ENCODE data around the gene IZUMO2. TPM values are rescaled to one million over a fixed set of nuclear protein-coding genes. Genes with fewer than 3 reads are reported as not detected.

The IZUMO2 gene
- total and polyA plus RNA-seq, 9 donors: not detected

DNA sequence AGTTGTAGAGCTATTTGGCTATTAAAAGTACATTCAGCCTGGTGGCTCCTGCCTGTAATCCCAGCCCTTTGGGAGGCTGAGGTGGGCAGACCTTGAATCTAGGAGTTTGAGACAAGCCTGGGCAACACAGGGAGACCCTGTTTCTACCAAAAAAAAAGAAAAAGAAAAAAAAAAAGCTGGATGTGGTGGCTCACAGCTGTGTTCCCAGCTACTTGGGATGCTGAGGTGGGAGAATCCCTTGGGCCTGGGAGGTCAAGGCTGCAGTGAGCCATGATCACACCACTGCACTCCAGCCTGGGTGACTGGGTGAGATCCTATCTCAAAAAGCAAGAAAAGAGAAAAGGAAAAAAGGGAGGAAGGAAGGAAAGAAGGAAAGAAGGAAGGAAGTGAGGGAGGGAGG is 9.6 kb upstream of the IZUMO2 start:
- intact Hi-C loops (cut with DNase I): no loop called here

DNA sequence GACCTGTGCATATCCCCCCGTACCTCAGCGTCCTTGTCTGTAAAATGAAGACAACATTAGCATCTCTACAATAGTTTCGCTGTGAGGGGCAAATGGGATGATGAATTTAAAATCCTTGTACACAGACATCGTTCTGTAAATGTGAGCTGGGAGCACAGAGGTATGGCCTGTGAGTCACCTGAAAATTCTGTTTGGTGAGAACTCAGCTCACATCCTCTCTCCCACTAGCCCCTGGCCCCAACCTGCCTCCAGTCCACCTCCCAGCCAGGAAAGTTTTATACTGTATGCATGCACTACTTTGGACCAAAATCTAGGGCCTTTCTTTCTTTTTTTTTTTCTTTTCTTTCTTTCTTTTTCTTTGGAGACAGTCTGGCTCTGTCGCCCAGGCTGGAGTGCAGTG is 8.7 kb upstream of the IZUMO2 start:
- no peaks in the 10 kb centered on the region for H3K9me3 ChIP-seq
- intact Hi-C loops (cut with DNase I): no loop called here
- no peaks in the 10 kb centered on the region for H3K36me3 ChIP-seq
- H3K27ac ChIP-seq: no peak overlapping the region
- no peaks in the 10 kb centered on the region for H3K27me3 ChIP-seq
- no peak for TF ChIP-seq EP300 (IDR thresholded peaks at IDR 0.05)
- no peak for TF ChIP-seq POLR2A (IDR thresholded peaks at IDR 0.05)
- TF ChIP-seq, protein P1, sequence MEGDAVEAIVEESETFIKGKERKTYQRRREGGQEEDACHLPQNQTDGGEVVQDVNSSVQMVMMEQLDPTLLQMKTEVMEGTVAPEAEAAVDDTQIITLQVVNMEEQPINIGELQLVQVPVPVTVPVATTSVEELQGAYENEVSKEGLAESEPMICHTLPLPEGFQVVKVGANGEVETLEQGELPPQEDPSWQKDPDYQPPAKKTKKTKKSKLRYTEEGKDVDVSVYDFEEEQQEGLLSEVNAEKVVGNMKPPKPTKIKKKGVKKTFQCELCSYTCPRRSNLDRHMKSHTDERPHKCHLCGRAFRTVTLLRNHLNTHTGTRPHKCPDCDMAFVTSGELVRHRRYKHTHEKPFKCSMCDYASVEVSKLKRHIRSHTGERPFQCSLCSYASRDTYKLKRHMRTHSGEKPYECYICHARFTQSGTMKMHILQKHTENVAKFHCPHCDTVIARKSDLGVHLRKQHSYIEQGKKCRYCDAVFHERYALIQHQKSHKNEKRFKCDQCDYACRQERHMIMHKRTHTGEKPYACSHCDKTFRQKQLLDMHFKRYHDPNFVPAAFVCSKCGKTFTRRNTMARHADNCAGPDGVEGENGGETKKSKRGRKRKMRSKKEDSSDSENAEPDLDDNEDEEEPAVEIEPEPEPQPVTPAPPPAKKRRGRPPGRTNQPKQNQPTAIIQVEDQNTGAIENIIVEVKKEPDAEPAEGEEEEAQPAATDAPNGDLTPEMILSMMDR (IDR thresholded peaks at IDR 0.05): no peak
- H3K4me3 ChIP-seq: no peak overlapping the region
- WGBS, 3 donors: 75 to 79% (median 79%) methylated on average over 5 of the region's 5 CpGs
- no peak for DNase-seq
- H3K4me1 ChIP-seq (ENCODE audit: insufficient read depth): no peaks in the 10 kb centered on the region

More for the DNA sequence above, 9.6 kb upstream of the IZUMO2 start:
- DNase-seq: no peak
- Histone ChIP-seq H3K36me3 (no peaks in the 10 kb centered on the region), H3K9me3 (no peaks in the 10 kb centered on the region), H3K27me3 (no peaks in the 10 kb centered on the region), H3K27ac (no peak overlapping the region), H3K4me1 (ENCODE audit: insufficient read depth) (no peaks in the 10 kb centered on the region), H3K4me3 (no peak overlapping the region)
- TF ChIP-seq POLR2A (IDR thresholded peaks at IDR 0.05) (no peak), EP300 (IDR thresholded peaks at IDR 0.05) (no peak)
- TF ChIP-seq, protein P1 (IDR thresholded peaks at IDR 0.05): no peak

DNA sequence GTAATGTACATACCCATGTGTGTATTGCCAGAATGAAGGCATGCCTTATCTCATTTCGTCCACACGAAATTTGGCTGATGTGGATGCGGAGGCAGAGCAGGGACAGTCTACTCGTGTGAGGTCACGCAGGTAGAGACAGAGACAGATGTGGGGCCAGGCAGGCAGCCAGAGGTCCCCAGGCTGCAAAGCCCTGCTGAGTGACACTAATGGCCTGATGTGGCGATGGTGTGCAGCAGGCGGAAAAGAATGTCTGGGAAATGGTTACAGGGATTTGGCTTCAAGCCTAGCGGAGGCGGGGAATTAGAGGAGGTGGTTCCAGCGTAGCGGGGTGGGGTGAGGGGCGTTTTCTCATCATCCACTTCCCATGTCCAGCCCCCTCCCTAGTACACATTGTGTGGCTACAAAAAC is 4.2 kb upstream of the IZUMO2 start:
- Histone ChIP-seq H3K9me3 (no peaks in the 10 kb centered on the region), H3K27me3 (no peaks in the 10 kb centered on the region), H3K4me1 (ENCODE audit: insufficient read depth) (no peaks in the 10 kb centered on the region), H3K4me3 (no peak overlapping the region), H3K36me3 (no peaks in the 10 kb centered on the region), H3K27ac (no peak overlapping the region)
- 21 to 22% (median 21%) methylated on average over 12 of the region's 12 CpGs for WGBS, 3 donors
- DNase-seq: no peak
- intact Hi-C loops (cut with DNase I): no loop called here
- no peak for TF ChIP-seq EP300 (IDR thresholded peaks at IDR 0.05)
- no peak for TF ChIP-seq POLR2A (IDR thresholded peaks at IDR 0.05)
- TF ChIP-seq, protein P1 (IDR thresholded peaks at IDR 0.05): no peak

DNA sequence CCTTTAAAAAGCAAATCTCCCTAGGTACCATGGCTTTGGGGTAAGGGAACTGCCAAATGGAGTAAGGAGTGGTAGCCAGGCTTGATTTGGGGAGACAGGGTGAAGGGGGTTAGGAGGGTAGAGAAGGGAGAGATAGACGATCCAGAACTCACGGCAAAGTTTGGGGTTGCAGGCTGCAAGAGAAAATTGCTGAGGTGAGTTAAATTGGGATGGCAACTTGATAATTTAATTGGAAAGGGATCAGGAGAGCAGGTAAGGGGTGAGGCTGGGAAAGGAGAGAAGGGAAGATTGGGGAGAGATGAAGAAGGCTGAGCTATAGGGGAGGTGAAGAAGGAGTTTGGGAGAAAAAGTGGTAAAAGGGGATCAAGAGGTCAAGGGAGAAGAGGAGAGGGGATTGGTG is 4.0 kb downstream of the IZUMO2 start:
- Histone ChIP-seq H3K27me3 (no peaks in the 10 kb centered on the region), H3K9me3 (no peaks in the 10 kb centered on the region), H3K4me1 (ENCODE audit: insufficient read depth) (no peaks in the 10 kb centered on the region), H3K36me3 (no peaks in the 10 kb centered on the region), H3K27ac (no peak overlapping the region), H3K4me3 (no peak overlapping the region)
- no peak for DNase-seq
- WGBS, 3 donors: 82 to 91% (median 87%) methylated on average over 2 of the region's 2 CpGs
- TF ChIP-seq POLR2A (IDR thresholded peaks at IDR 0.05) (no peak), EP300 (IDR thresholded peaks at IDR 0.05) (no peak)
- TF ChIP-seq, protein P1 (IDR thresholded peaks at IDR 0.05): no peak
- intact Hi-C loops (cut with DNase I): no loop called here

- Histone ChIP-seq H3K36me3 (no peaks in the 10 kb centered on the region), H3K9me3 (no peaks in the 10 kb centered on the region), H3K4me1 (ENCODE audit: insufficient read depth) (no peaks in the 10 kb centered on the region), H3K4me3 (no peak overlapping the region), H3K27me3 (no peaks in the 10 kb centered on the region), H3K27ac (no peak overlapping the region)
- TF ChIP-seq EP300 (IDR thresholded peaks at IDR 0.05) (no peak), POLR2A (IDR thresholded peaks at IDR 0.05) (no peak)
- TF ChIP-seq, protein P1 (IDR thresholded peaks at IDR 0.05): no peak
- DNase-seq: no peak
- intact Hi-C loops (cut with DNase I): no loop called here
Measured at GRCh38 chr19:50158577-50158976, 4.5 kb downstream of the IZUMO2 start.

All from ovary (tissue), 9 donors.